HEK293 (cell line): ENCODE data around the gene TNIK.

Source experiments
- CTCF ChIA-PET: fragments of 350-600 bp; formaldehyde crosslinking; extraction: SDS; loops from one replicate; lab custom pipeline; 2021; ENCODE audit warnings: antibody characterized with exemption; lab: Yijun Ruan, JAX
- POLR2A ChIA-PET: fragments of 300-600 bp; formaldehyde crosslinking; extraction: SDS; loops from one replicate; lab custom pipeline; 2020; ENCODE audit warnings: antibody characterized with exemption, inconsistent platforms; lab: Yijun Ruan, JAX
- H3K27ac ChIP-seq: fragments of 200-500 bp; sonication (Bioruptor generic); 2 replicates; pipeline ENCODE4 v1.5.1; 2014; ENCODE audit warnings: low read depth, low read length, control low read depth, inconsistent platforms; ENCODE audit errors: extremely low read depth
- H3K36me3 ChIP-seq, 2 experiments: fragments of 200-500 bp in 1 of 2; sonication (Bioruptor generic) in 1 of 2; 1 replicate in 1 of 2; 2 replicates in 1 of 2; pipeline ENCODE4 v1.5.1; 2014 to 2017; ENCODE audit warnings: inconsistent platforms in 2 of 2, low read length in 2 of 2; ENCODE audit not compliant: control insufficient read depth in 2 of 2, insufficient read depth in 1 of 2
- H3K4me1 ChIP-seq: fragments of 200-500 bp; sonication (Bioruptor generic); 2 replicates; pipeline ENCODE4 v1.5.1; 2014; ENCODE audit warnings: mild to moderate bottlenecking, low read length, inconsistent platforms; ENCODE audit not compliant: control insufficient read depth, insufficient read depth
- H3K4me3 ChIP-seq: 2 replicates; pipeline ENCODE4 v1.5.1; 2011; ENCODE audit warnings: low read depth, mild to moderate bottlenecking, control low read depth, low read length, moderate library complexity
- H3K9me3 ChIP-seq: fragments of 200-500 bp; sonication (Bioruptor generic); 2 replicates; pipeline ENCODE4 v1.5.1; 2014; ENCODE audit warnings: low read depth, low read length, inconsistent platforms; ENCODE audit not compliant: control insufficient read depth, insufficient read depth
- ELK4 ChIP-seq: IDR thresholded peaks from 2 replicates; pipeline ENCODE4 v1.6.1; 2011; ENCODE audit warnings: mild to moderate bottlenecking, low read depth, low read length, borderline replicate concordance
- IKZF3 ChIP-seq: fragments of 450-650 bp; IDR thresholded peaks from 2 replicates; pipeline ENCODE4 v1.5.0; 2018; ENCODE audit warnings: missing biosample characterization, mild to moderate bottlenecking, missing genetic modification characterization, moderate library complexity
- OSR2 ChIP-seq: fragments of 450-650 bp; formaldehyde crosslinking; IDR thresholded peaks from 2 replicates; pipeline ENCODE4 v1.5.1; 2016; ENCODE audit warnings: missing biosample characterization, missing genetic modification characterization
- SALL2 ChIP-seq: fragments of 450-650 bp; formaldehyde crosslinking; IDR thresholded peaks from 2 replicates; pipeline ENCODE4 v1.5.0; 2017; ENCODE audit warnings: missing biosample characterization, mild to moderate bottlenecking, missing genetic modification characterization, borderline replicate concordance
- SCRT1 ChIP-seq: fragments of 450-650 bp; formaldehyde crosslinking; IDR thresholded peaks from 2 replicates; pipeline ENCODE4 v1.5.1; 2016; ENCODE audit warnings: missing biosample characterization, missing genetic modification characterization, borderline replicate concordance
- SCRT2 ChIP-seq: fragments of 450-650 bp; formaldehyde crosslinking; IDR thresholded peaks from 2 replicates; pipeline ENCODE4 v1.5.1; 2016; ENCODE audit warnings: missing biosample characterization, missing genetic modification characterization
- TRIM28 ChIP-seq: IDR thresholded peaks from 2 replicates; pipeline ENCODE4 v1.6.1; 2011; ENCODE audit warnings: low read length, control low read depth, borderline replicate concordance
- TSHZ1 ChIP-seq: fragments of 450-650 bp; formaldehyde crosslinking; IDR thresholded peaks from 2 replicates; pipeline ENCODE4 v1.5.1; 2016; ENCODE audit warnings: missing biosample characterization, missing genetic modification characterization, borderline replicate concordance
- YY1 ChIP-seq: fragments of 450-650 bp; formaldehyde crosslinking; IDR thresholded peaks from 2 replicates; pipeline ENCODE4 v1.5.1; 2018; ENCODE audit warnings: missing biosample characterization, missing genetic modification characterization
- ZFP69B ChIP-seq: fragments of 450-650 bp; formaldehyde crosslinking; IDR thresholded peaks from 2 replicates; pipeline ENCODE4 v1.5.1; 2016; ENCODE audit warnings: missing biosample characterization, missing genetic modification characterization
- ZNF121 ChIP-seq: fragments of 450-650 bp; formaldehyde crosslinking; IDR thresholded peaks from 2 replicates; pipeline ENCODE4 v1.5.1; 2016; ENCODE audit warnings: missing biosample characterization, missing genetic modification characterization
- ZNF19 ChIP-seq: fragments of 450-650 bp; formaldehyde crosslinking; IDR thresholded peaks from 2 replicates; pipeline ENCODE4; 2016; ENCODE audit warnings: missing biosample characterization, missing genetic modification characterization, low read depth
- ZNF221 ChIP-seq: fragments of 450-650 bp; formaldehyde crosslinking; IDR thresholded peaks from 2 replicates; pipeline ENCODE4 v1.5.1; 2017; ENCODE audit warnings: missing biosample characterization, missing genetic modification characterization, borderline replicate concordance
- ZNF423 ChIP-seq: fragments of 450-650 bp; formaldehyde crosslinking; IDR thresholded peaks from 2 replicates; pipeline ENCODE4 v1.5.1; 2016; ENCODE audit warnings: missing biosample characterization, missing genetic modification characterization
- ZNF747 ChIP-seq: fragments of 450-650 bp; formaldehyde crosslinking; IDR thresholded peaks from 2 replicates; pipeline ENCODE4 v1.5.1; 2016; ENCODE audit warnings: missing biosample characterization, missing genetic modification characterization
- ZNF843 ChIP-seq: fragments of 450-650 bp; formaldehyde crosslinking; IDR thresholded peaks from 2 replicates; pipeline ENCODE4 v1.5.1; 2016; ENCODE audit warnings: missing biosample characterization, missing genetic modification characterization
- ZSCAN30 ChIP-seq: fragments of 450-650 bp; IDR thresholded peaks from 2 replicates; pipeline ENCODE4 v1.5.1; 2018; ENCODE audit warnings: missing biosample characterization, mild to moderate bottlenecking, missing genetic modification characterization, moderate library complexity
- ZSCAN4 ChIP-seq: fragments of 450-650 bp; formaldehyde crosslinking; IDR thresholded peaks from 2 replicates; pipeline ENCODE4 v1.5.1; 2017; ENCODE audit warnings: missing biosample characterization, missing genetic modification characterization
- TF ChIP-seq, protein P1 (sequence below): fragments of 450-650 bp; formaldehyde crosslinking; IDR thresholded peaks from 2 replicates; pipeline ENCODE4 v1.5.1; 2017; ENCODE audit warnings: missing biosample characterization, missing genetic modification characterization
- TF ChIP-seq, protein P2 (sequence below): fragments of 450-650 bp; formaldehyde crosslinking; IDR thresholded peaks from 2 replicates; pipeline ENCODE4 v1.5.1; 2016; ENCODE audit warnings: missing biosample characterization, missing genetic modification characterization, borderline replicate concordance

Gene TNIK

DNA sequence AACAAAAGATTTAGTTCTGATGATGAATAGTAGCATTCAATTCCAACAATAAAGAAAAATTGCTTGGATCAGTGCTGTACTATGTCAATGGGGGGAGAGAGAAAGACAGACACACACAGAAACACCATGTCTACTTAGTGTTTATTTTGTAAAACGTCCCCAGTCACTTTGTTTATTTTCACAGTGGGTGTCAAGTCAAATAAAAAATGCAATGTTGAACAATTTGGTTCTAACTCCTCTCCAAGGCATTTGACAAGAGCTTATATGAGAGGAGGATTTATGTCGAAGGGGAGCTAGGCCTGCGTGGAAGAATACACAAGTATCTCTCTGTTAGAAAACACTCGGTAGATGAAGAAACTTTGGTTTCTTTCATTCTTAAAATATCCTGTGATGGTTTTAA, 232.0 kb downstream of the TNIK start (continued):
- no peak for TF ChIP-seq ZNF747 (tag by site-specific recombination)
- TF ChIP-seq ZNF843: 0 out of 2 replicates have a peak, but pooled peaks have one; percentile 19
- TF ChIP-seq SALL2: no peak
- peak; percentile 58; the same call in 1 of the 2 replicates for TF ChIP-seq IKZF3 (tag by site-specific recombination)
- TF ChIP-seq, protein P1, sequence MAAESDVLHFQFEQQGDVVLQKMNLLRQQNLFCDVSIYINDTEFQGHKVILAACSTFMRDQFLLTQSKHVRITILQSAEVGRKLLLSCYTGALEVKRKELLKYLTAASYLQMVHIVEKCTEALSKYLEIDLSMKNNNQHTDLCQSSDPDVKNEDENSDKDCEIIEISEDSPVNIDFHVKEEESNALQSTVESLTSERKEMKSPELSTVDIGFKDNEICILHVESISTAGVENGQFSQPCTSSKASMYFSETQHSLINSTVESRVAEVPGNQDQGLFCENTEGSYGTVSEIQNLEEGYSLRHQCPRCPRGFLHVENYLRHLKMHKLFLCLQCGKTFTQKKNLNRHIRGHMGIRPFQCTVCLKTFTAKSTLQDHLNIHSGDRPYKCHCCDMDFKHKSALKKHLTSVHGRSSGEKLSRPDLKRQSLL (tag by site-specific recombination): no peak
- TF ChIP-seq, protein P2, sequence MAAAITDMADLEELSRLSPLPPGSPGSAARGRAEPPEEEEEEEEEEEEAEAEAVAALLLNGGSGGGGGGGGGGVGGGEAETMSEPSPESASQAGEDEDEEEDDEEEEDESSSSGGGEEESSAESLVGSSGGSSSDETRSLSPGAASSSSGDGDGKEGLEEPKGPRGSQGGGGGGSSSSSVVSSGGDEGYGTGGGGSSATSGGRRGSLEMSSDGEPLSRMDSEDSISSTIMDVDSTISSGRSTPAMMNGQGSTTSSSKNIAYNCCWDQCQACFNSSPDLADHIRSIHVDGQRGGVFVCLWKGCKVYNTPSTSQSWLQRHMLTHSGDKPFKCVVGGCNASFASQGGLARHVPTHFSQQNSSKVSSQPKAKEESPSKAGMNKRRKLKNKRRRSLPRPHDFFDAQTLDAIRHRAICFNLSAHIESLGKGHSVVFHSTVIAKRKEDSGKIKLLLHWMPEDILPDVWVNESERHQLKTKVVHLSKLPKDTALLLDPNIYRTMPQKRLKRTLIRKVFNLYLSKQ: no peak
- TF ChIP-seq ZNF121: no peak
- no peak for TF ChIP-seq ZFP69B (tag by site-specific recombination)
- 0 out of 2 replicates have a peak, but pooled peaks have one; percentile 29 for TF ChIP-seq ZSCAN30 (tag by site-specific recombination)
- TF ChIP-seq TSHZ1 (tag by site-specific recombination): no peak
- no peak for TF ChIP-seq ZNF221 (tag by site-specific recombination)
- 0 out of 2 replicates have a peak, but pooled peaks have one; percentile 31 for TF ChIP-seq YY1
- no peak for TF ChIP-seq ZNF423 (tag by site-specific recombination)

DNA sequence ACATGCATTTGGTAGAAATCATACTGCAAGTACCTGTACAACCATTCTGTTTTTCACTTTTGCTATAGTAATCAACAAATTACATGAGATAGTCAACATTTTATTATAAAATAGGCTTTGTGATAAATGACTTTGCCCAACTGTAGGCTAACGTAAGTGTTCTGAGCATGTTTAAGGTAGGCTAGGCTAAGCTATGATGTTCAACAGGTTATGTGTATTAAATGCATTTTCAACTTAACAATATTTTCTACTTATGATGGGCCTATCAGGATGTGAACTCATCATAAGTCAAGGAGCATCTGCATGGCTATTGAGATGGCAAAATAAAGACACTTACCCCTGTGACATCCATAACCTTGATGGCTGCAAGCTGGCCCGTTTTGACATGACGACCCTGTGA, 232.4 kb downstream of the TNIK start:
- peaks cover 10% of the 10 kb centered on the region for H3K4me1 ChIP-seq
- H3K4me3 ChIP-seq: no peak overlapping the region
- CTCF ChIA-PET: interaction anchor here (0.6 kb wide), 2 partner anchors 62 to 926 kb away, joined by 3 read pairs; no protein-coding TSS in a partner anchor
- no peaks in the 10 kb centered on the region for H3K9me3 ChIP-seq
- peaks cover 0 to 3% of the 10 kb centered on the region in 2 experiments; a peak in 1 of 3 replicates for H3K36me3 ChIP-seq
- TF ChIP-seq OSR2 (tag by site-specific recombination) (no peak), SCRT2 (tag by site-specific recombination) (peak; percentile 80), TRIM28 (no peak), ZNF19 (tag by site-specific recombination) (no peak), ZSCAN4 (tag by site-specific recombination) (no peak), ELK4 (no peak), SCRT1 (peak; percentile 65; the same call in 1 of the 2 replicates)
- TF ChIP-seq, all 188 proteins: peak for 2
- POLR2A ChIA-PET: no interaction called here
- no peak overlapping the region for H3K27ac ChIP-seq
